SJSA1 (cell line): ENCODE results near the gene SGSM1. TPM values are rescaled to one million over a fixed set of nuclear protein-coding genes. Genes with fewer than 3 reads are reported as not detected.

Experiments used
- total RNA-seq: library from RNA; depleted of rRNA; stranded (reverse); fragments of >200 nt; shearing (Covaris generic); gene quantifications from 2 replicates; pipeline ENCODE4 v1.2.3, GENCODE V29; 2014; rRNA removed

Gene SGSM1
- total RNA-seq, 1 experiment from 2014 or later, result not detected

Other genes with a start within 250 kb of the SGSM1 start
- gene LRRC75B, start 213.1 kb upstream of the SGSM1 start, total RNA-seq, result 1.5 and 2.3 TPM in 2 replicates
- 0.06 and 0.61 TPM in 2 replicates for gene GGT1, start 203.0 kb upstream of the SGSM1 start, total RNA-seq
- not detected in 2 replicates for gene PIWIL3, start 31.5 kb upstream of the SGSM1 start, total RNA-seq
- 0.11 TPM in 1 of 2 replicates, not detected in the other for gene LHFPL7, start 140.5 kb downstream of the SGSM1 start, total RNA-seq
- 0.03 TPM in 2 replicates for gene KIAA1671, start 146.5 kb downstream of the SGSM1 start, total RNA-seq